Ramos (cell line): ENCODE data around the gene SLC13A3.

Experiments
- in situ Hi-C: fragments of 300-500 bp; cut with MboI; formaldehyde crosslinking; loops from one replicate; pipeline ENCODE4 v1.14.3; 2022; ENCODE audit warnings: low sequenced_read_pairs; ENCODE audit not compliant: unreplicated experiment

Gene SLC13A3

GRCh38 chr20:46663531-46663930 lies 12.3 kb upstream of the SLC13A3 start:
- in situ Hi-C loops = no loop called here

DNA sequence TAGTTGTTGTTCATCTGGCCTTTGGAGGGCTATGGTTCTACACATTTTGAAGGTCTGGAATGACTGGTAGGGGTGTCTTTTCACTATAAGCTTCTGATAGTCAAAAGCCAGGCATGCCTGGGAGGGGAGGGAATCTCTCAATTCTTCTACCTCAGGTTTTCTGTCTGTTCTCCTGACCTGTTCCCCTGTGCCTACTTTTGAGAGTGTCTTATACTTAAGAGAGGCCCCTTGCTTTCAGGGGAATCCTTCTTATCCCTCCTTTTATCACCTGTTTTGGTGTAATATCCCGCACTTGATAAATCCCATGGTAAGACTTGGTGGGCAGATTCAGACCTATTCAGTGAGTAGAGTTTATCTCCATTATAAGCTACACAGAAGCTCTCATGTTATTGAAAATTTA lies 10.4 kb upstream of the SLC13A3 start:
- in situ Hi-C loops = no loop called here

- in situ Hi-C loops = no loop called here
These were observed 9.2 kb upstream of the SLC13A3 start for GRCh38 chr20:46660487-46660886.

DNA sequence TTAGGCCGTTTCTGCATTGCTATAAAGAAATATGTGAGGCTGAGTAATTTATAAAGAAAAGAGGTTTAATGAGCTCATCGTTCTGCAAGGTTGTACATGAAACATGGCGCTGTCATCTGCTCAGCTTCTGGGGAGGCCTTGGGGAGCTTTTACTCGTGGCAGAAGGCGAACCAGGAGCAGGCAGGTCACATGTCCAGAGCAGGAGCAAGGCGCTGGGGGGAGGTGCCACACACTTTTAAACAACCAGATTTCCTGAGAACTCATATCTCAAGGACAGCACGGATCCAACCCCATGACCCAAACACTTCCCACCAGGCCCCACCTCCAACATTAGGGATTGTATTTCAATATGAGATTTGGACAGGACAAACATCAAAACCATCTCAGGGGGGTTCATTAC lies 6.4 kb upstream of the SLC13A3 start:
- in situ Hi-C loops = no loop called here

DNA sequence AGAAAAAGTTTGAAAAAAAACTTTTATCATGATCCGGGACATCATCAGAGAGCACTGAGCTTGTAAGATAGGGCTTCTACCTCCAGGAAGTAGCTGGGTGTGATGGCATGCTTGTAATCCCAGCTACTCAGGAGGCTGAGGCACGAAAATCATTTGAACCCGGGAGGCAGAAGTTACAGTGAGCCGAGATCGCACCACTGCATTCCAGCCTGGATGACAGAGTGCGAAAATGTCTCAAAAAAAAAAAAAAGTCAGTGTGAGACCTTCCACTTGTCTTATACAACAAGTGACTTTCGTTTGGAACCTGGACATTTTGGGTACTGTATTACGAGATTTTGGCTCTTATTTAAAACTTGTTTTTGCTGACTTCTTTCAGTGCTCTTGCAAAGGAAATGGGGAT lies 5.9 kb upstream of the SLC13A3 start:
- in situ Hi-C loops = no loop called here

DNA sequence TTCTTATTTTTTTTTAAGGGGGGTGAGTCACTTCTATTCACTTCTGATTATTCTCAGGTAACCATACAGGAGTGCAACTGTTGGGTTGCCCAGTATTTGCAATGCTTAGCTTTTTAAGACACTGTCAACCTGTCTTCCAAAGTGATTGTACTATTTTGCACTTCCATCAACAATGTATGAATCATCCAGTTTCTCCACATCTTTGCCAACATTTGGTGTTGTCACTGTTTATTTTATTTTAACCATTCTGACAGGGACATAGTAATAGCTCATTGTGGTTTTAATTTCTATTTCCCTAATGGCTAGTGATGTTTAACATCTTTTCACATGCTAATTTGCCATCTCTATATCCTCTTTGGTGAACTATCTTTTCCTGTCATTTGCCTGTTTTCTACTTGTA lies 1.4 kb upstream of the SLC13A3 start:
- in situ Hi-C loops = no loop called here

GRCh38 chr20:46650575-46651090 lies 626 bp downstream of the SLC13A3 start:
- in situ Hi-C loops = no loop called here

- in situ Hi-C loops = no loop called here
These were observed 1.2 kb downstream of the SLC13A3 start for GRCh38 chr20:46649965-46650542.

DNA sequence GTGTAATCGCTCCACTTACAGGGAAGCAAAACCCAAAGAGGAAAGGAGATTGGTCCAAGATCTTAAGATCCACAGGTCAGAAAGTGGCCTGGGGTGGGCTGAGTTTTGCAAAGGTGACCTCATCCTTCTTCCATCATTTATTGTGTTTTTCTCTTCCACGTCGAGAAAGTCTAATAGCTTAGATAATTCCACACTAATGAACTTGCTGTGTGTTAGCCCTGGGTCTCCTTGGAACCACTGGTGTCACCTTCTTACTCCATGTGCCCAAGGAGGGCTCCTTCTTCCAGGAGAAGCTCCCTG lies 1.7 kb downstream of the SLC13A3 start:
- in situ Hi-C loops = no loop called here

DNA sequence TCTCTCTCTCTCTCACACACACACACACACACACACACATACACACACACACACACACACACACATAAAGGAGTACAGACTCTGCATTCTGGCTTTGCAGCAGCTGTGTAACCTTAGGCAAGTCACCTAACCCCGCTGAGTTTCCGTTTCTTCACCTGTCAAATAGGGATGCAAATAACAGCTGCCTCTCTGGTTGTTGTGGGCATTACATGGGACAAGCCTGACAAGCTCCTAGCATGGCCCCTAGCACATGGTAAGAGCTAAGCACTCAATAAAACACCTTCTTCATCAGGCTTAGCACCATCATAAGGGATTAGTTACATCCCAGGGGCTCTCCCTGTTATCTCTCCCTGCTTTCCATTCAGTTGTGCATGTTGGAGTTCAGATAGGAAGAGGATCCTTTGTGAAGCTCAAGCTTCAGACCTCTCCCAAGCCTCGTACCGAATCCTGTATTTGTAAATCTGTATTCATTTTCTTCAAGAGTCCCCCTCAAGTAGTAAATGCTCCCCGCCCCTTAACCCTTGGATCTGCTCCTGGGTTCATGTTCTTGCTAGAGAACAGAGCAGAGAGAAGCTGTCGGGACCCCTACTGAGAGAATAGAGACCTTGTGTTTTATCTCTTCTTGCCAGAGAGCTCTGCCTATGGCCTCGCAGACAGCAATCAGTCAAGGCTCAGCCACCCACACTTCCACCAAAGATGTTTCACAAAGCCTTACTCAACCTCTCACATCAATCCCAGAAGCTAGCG lies 2.2 kb downstream of the SLC13A3 start:
- in situ Hi-C loops = no loop called here

DNA sequence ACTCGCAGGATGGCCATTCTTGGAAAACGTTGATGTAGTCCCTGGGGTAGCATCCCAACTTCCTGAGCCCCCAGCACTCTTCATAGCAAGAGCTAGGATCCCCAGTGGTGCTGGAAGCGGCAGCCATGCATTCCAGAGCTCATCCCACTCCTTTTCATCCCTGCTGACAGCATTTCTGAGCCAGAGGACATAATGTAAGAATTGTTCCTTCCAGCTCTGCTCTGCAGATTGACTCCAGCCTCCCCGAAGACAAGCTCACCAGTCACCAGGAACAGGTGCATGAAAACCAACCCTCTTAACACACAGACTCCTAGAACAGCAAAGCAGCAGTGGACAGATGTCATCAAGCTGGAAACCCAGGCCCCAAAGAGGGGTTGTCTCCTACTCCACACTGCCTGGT lies 3.8 kb downstream of the SLC13A3 start:
- in situ Hi-C loops = no loop called here

DNA sequence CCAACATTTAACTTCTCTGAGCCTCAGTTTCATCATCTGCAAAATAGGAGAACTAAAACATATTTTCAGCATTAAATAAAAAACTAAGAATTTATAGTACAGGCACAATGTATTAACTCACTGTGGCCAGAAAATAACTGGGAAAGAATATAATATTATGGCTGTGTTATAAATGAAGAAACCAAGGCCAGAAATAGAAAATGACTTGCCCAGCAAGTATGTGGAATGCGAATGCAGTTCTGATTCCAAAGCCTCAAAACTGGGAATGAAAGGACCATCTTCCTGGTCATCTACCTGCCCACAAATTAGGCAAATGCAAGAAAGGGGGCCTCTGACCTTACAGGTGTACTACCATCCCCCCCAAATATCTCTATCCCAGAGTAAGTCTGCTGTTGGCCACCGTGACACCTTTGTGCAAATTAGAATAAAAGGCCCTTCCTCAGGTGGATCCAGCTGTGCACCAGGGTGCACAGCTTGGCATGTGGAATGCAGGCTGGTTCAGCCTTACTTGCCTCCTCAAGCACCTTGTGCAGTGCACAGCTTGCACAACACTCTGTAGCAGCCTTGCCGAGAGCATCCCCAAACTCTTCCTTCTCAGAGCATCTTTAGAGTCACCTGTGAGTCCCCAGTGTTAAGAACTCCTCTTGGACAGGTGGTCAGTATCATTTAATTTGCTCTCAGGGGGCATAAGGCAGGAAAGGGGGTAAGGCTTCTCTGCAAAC lies 4.4 kb downstream of the SLC13A3 start:
- in situ Hi-C loops = no loop called here

GRCh38 chr20:46646122-46646521 lies 5.1 kb downstream of the SLC13A3 start:
- in situ Hi-C loops = no loop called here

GRCh38 chr20:46644733-46645132 lies 6.5 kb downstream of the SLC13A3 start:
- in situ Hi-C loops = no loop called here

DNA sequence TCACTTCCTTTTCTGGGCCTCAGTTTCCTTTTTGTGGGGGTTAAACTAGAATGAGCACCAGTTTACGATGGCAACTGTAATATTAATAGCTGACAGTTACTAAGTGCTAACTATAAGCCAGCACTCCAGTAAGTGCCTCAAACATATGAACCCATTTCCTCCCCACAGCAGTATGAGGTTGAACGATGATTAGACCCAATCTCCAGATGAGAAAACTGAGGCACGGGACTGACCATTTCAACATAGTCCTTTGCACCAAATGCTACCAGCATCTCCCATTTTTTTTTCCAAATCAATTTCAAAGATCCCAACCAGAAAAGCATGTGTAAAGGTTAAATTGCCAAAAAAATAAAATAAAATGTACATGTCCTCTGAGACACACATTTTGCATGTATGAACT lies 7.1 kb downstream of the SLC13A3 start:
- in situ Hi-C loops = no loop called here

GRCh38 chr20:46642969-46643343 lies 8.3 kb downstream of the SLC13A3 start:
- in situ Hi-C loops = no loop called here

DNA sequence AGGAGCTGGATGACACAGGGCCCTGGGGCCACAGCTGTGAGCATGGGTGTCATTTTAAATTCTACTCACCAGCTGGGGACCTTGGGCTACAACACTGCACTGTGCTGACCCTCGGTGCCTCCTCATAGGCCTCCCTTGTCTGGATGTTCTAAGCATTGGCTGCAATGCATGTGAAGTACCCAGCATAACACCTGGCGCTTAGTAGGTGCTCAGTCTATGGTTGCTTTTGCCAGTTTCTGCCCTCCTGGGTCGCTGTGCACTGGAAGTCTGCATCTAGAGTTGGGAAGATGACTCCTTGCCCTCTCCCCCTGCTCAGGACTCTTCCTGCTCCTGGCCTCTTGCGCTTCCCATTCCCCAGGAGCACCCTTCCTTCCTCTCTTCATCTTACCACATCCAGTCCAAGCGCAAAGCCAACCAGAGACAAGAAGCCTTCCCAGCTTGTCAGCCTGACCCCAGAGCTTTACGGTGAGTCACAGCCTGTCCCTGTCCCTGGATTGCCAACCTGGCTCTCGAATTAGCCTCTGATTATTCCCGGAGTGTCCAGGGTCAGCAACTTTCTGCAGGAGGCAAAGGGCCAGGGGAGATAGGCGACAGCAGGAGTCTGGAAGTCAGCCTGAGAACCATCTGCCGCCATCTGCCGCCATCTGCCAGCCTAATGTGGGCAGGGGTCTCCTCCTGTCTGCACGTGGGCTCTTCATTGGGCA lies 8.8 kb downstream of the SLC13A3 start:
- in situ Hi-C loops = no loop called here

- in situ Hi-C loops = no loop called here
These were observed 9.8 kb downstream of the SLC13A3 start for GRCh38 chr20:46641424-46641823.

GRCh38 chr20:46640536-46641311 lies 10.5 kb downstream of the SLC13A3 start:
- in situ Hi-C loops = no loop called here

DNA sequence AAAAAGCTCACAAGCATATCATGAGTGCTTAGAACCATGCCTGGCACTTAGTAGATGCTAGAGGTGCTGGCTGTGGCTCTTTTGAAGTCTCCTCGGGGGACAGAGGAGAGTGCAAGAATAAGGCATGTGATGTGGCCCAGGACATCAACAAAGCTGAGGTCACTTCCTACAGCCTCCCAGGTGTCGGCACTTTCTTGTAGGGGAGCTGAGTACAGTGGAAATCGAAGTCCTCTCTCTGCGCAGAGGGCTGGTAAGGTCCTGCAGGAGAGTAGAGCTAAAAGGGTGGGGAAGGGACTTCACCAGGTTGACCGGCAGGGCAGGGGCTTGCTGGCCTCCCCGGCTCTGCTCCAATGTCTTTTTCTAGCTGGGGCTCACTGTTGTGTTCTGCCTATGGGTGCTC lies 11.2 kb downstream of the SLC13A3 start:
- in situ Hi-C loops = no loop called here
